ENCODE results near the gene CORO1C.

DNA sequence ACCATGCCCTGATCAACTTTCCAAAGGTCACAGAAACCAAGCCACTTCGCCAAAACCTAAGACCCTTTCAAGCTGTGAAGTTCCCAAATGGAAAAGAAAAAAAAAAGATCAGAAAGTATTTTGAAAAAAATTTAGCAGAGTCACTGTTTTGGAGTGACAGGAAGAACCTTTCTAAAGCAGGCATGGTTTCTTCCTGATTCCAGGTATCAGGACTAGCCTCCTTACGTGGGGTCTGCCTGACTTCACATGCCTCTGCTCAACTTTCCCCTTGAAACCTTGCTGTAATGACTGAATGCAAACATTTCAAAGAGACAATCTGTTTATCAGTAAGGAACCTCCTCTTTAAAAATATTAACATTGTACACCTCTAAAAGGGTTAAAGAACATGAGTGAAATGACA lies 9.5 kb downstream of the CORO1C start:
- TF ChIP-seq PHF8 (IDR thresholded peaks at IDR 0.05; ENCODE audit: borderline replicate concordance, low read length) (no peak), ZFX (CRISPR knock-in tag; IDR thresholded peaks at IDR 0.05) (no peak), MTA2 (IDR thresholded peaks at IDR 0.05; ENCODE audit: low read depth) (no peak), RBM39 (optimal IDR thresholded peaks at IDR 0.05; ENCODE audit: low read depth, low read length) (no peak), ZNF384 (IDR thresholded peaks at IDR 0.05; ENCODE audit: low read depth, low read length) (no peak), ZNF274 (IDR thresholded peaks at IDR 0.05; ENCODE audit: borderline replicate concordance, low read depth, low read length) (no peak), CHD4 (IDR thresholded peaks at IDR 0.05; ENCODE audit: insufficient read depth, insufficient replicate concordance, low read depth, low read length, poor library complexity, severe bottlenecking) (no peak), SPI1 (IDR thresholded peaks at IDR 0.05; ENCODE audit: borderline replicate concordance, low read depth, low read length) (no peak)
- TF ChIP-seq, protein P1, sequence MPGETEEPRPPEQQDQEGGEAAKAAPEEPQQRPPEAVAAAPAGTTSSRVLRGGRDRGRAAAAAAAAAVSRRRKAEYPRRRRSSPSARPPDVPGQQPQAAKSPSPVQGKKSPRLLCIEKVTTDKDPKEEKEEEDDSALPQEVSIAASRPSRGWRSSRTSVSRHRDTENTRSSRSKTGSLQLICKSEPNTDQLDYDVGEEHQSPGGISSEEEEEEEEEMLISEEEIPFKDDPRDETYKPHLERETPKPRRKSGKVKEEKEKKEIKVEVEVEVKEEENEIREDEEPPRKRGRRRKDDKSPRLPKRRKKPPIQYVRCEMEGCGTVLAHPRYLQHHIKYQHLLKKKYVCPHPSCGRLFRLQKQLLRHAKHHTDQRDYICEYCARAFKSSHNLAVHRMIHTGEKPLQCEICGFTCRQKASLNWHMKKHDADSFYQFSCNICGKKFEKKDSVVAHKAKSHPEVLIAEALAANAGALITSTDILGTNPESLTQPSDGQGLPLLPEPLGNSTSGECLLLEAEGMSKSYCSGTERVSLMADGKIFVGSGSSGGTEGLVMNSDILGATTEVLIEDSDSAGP (CRISPR knock-in tag; IDR thresholded peaks at IDR 0.05): no peak
